G401.6 (cell line): Measurements from ENCODE around the gene EPM2AIP1.
"Not testable (repeated sequence)": the region's sequence is repeated elsewhere in the genome, so short reads cannot be mapped to it uniquely, and the experiment has no call there.

Experiments
- FAIRE-seq: peaks from 2 replicates; lab custom pipeline; 2012; peaks lifted over from hg19 to GRCh38; lab: Jason Lieb, UNC

The EPM2AIP1 gene

DNA sequence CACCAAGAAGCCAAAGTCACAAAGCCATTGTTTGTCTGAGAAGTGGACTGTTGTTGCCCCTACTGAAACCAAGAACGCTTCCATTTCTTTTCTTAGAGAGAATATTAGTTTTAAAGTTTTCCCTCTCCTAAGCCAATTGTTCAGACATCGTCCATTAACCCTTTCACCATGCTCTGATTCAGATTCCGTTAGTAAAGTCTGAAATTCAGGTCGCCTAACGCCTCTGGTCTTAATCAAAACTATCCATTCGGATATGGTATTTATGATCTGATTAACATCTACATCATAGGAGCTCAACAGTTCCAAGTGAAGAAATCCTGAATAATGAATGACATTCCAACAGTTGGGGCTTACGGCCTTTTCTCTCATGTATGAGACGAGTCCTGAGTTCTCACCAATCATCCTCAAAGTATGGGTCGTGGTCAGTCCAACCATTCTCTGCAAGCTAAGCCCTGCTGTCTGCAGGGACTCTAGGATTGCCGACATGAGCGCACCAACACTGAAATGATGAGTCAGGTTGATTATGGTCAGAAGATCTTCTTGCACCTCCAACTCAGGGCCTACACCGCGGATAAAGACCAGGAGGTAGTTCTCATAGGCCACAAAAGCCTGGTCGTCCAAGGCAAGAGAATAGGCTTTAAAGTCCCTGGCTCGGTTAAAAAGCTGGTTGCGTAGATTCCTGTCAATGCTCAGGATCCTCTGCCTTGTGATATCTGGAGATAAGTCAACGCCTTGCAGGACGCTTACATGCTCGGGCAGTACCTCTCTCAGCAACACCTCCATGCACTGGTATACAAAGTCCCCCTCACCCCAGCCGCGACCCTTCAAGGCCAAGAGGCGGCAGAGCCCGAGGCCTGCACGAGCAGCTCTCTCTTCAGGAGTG lies 767 bp downstream of the EPM2AIP1 start:
- no peak for FAIRE-seq

- no peak for FAIRE-seq
Observed at GRCh38 chr3:36991147-36991546, 1.8 kb downstream of the EPM2AIP1 start.

DNA sequence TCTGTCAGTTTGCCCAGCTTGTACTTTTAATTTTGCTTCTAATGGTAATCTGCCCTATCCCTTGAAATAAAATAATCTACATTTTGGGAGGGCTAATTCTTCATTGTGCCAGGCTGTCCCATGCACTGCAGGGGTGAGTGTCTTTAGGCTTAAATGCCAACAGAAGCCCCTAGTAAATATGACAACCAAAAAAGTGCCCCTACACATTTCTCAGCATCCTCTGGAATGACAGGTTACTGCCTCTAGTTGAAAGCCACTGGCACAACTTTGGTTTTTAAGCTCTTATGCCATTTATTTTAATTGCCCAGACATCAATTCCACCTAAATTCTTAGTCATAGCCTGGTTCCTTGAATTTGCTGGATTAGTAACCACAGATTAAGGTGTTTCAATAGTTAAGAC lies 3.4 kb downstream of the EPM2AIP1 start:
- no peak for FAIRE-seq

- FAIRE-seq, result no peak
Observed at GRCh38 chr3:36989005-36989404, 3.9 kb downstream of the EPM2AIP1 start.

- FAIRE-seq, result no peak
Observed at GRCh38 chr3:36988356-36988755, 4.6 kb downstream of the EPM2AIP1 start.

GRCh38 chr3:36981006-36981405 lies 11.9 kb downstream of the EPM2AIP1 start:
- no peak for FAIRE-seq

DNA sequence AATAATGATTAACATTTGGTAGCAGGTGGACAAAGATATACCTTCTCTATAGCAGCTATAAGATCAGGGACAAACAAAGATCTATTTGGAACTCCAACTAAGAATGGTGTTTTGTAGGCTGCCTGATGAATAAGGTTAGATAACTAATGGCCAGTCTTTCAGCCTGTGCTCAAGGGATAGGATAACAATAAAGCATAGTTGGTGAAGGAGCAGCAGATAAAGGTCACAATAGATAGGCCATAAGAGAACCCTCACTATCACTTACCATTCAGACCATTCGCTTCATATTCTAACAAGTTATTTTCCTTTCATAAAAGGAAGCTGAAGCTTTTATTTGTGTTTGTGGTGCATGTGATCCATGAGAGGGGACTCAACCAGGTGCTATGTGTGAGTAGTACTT lies 19.8 kb downstream of the EPM2AIP1 start:
- no peak for FAIRE-seq

DNA sequence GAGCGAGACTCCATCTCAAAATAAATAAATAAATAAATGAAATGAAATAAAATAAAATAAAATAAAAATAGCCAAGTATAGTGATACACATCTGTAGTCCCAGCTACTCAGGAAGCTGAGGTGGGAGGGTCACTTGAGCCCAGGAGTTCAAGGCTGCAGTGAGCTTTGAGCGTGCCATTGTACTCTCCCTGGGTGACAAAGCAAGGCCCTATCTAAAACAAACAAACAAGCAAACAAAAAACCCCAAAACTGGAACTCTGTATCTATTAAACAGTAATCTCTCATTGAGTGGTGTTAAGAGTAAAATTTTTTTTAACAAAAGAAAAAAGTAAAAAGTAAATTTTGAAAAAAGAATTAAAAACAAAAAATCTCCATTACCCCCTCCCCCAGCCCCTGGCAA lies 20.8 kb downstream of the EPM2AIP1 start:
- FAIRE-seq, result no peak

- FAIRE-seq, result no peak
Observed at GRCh38 chr3:36969540-36970432, 23.1 kb downstream of the EPM2AIP1 start.

GRCh38 chr3:36969085-36969484 lies 23.8 kb downstream of the EPM2AIP1 start:
- no peak for FAIRE-seq

- FAIRE-seq, result no peak
Observed at GRCh38 chr3:36965440-36965839, 27.5 kb downstream of the EPM2AIP1 start.

DNA sequence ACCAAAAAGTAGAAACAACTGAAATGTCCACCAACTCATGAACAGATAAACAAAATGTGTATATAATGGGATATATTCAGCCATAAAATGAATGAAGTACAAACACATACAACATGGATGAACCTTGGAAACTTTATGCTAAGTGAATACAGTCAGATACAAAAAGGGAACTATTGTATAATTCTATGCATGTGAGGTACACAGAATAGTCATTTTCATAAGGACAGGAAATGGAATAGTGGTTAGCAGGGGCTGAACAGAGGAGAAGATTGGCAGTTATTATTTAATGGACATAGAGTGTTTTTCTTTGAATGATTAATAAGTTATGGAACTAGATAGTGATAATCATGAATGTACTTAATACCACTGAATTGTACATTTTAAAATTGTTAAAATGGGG lies 28.1 kb downstream of the EPM2AIP1 start:
- FAIRE-seq, result no peak

GRCh38 chr3:36964331-36964730 lies 28.6 kb downstream of the EPM2AIP1 start:
- FAIRE-seq, result no peak

- FAIRE-seq, result not testable (repeated sequence)
Observed at GRCh38 chr3:36963008-36963407, 29.9 kb downstream of the EPM2AIP1 start.

DNA sequence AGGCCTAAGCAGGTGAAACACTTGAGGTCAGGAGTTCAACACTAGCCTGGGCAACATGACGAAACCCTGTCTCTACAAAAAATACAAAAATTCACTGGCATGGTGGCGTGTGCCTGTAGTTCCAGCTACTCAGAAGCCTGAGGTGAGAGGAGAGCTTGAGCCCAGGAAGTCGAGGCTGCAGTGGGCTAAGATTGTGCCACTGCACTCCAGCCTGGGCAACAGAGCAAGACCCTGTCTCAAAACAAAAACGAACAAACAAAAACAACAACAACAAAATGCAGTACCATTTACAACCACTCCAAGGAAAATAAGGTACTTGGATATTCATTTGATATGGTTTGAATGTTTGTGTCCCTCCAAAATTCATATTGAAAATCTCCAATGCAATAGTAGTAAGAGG lies 32.4 kb downstream of the EPM2AIP1 start:
- no peak for FAIRE-seq

- no peak for FAIRE-seq
Observed at GRCh38 chr3:36959821-36960220, 33.1 kb downstream of the EPM2AIP1 start.

- no peak for FAIRE-seq
Observed at GRCh38 chr3:36957862-36958686, 34.9 kb downstream of the EPM2AIP1 start.

- no peak for FAIRE-seq
Observed at GRCh38 chr3:36957063-36957462, 35.9 kb downstream of the EPM2AIP1 start.

GRCh38 chr3:36956155-36956554 lies 36.8 kb downstream of the EPM2AIP1 start:
- no peak for FAIRE-seq

- no peak for FAIRE-seq
Observed at GRCh38 chr3:36954452-36955134, 38.3 kb downstream of the EPM2AIP1 start.

DNA sequence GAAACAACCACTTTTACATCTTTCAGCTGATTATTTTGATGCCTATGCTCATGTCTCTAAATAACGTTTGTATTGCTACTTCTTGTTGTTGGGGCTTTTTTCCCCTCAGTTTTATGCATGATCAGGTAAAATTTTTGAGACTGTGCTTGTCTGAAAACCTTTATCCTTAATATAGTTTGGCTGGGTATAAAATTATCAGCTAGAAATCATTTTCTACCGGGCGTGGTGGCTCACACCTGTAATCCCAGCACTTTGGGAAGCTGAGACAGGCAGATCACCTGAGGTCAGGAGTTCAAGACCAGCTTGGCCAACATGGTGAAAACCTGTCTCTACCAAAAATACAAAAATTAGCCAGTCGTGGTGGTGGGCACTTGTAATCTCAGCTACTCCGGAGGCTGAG lies 45.1 kb downstream of the EPM2AIP1 start:
- FAIRE-seq, result not testable (repeated sequence)
